Activated CD4-positive, alpha-beta T cell treated with anti-CD3 and anti-CD28 coated beads for 36 hours (primary cell): ENCODE data around the gene SORCS2. TPM values are rescaled to one million over a fixed set of nuclear protein-coding genes. Genes with fewer than 3 reads are reported as not detected.

ENCODE experiments used
- ATAC-seq: fragments of 200-7000 bp; cut with Tn5 transposase; one replicate; pipeline ENCODE4 v1.10.0; 2021; ENCODE audit warnings: mild to moderate bottlenecking, moderate library complexity
- CTCF ChIA-PET: fragments of 350-600 bp; sonication (Branson Sonifier 250); formaldehyde crosslinking; loops from one replicate; lab custom pipeline; 2021; ENCODE audit warnings: antibody characterized with exemption; lab: Charles Lee
- POLR2A ChIA-PET: fragments of 350-600 bp; sonication (Branson Sonifier 250); formaldehyde crosslinking; loops from one replicate; lab custom pipeline; 2021; ENCODE audit warnings: antibody characterized with exemption, inconsistent platforms; lab: Charles Lee
- DNase-seq: peaks from one replicate; pipeline ENCODE4 v3.0.0-alpha.2; 2020
- H3K27ac Mint-ChIP-seq: one replicate; pipeline ENCODE4 v1.8.0; 2021; ENCODE audit warnings: mixed read lengths
- H3K27me3 Mint-ChIP-seq: one replicate; pipeline ENCODE4 v1.8.0; 2021; ENCODE audit warnings: mixed read lengths
- H3K36me3 Mint-ChIP-seq: one replicate; pipeline ENCODE4 v1.8.0; 2021; ENCODE audit warnings: low read depth, mixed read lengths
- H3K4me1 Mint-ChIP-seq: one replicate; pipeline ENCODE4 v1.8.0; 2021; ENCODE audit warnings: mixed read lengths
- H3K4me3 Mint-ChIP-seq: one replicate; pipeline ENCODE4 v1.8.0; 2021; ENCODE audit warnings: mild to moderate bottlenecking, moderate library complexity, mixed read lengths
- H3K9me3 Mint-ChIP-seq: one replicate; pipeline ENCODE4 v1.8.0; 2021; ENCODE audit warnings: low read depth, mixed read lengths
- intact Hi-C, 2 experiments: fragments of 100-400 bp; cut with DNase I in 1 of 2; cut with micrococcal nuclease in 1 of 2; formaldehyde crosslinking; loops; one replicate each; pipeline versions ENCODE4 v1.14.2 to v1.15.1; 2022 to 2024; cut with DNase I, micrococcal nuclease
- total RNA-seq, 2 experiments: library from RNA; stranded (reverse); gene quantifications; one replicate each; pipeline ENCODE4 v1.2.3, GENCODE V29; 2021

The SORCS2 gene
- total RNA-seq, 2 experiments from 2014 or later, result 0.04 TPM; not detected in 1

DNA sequence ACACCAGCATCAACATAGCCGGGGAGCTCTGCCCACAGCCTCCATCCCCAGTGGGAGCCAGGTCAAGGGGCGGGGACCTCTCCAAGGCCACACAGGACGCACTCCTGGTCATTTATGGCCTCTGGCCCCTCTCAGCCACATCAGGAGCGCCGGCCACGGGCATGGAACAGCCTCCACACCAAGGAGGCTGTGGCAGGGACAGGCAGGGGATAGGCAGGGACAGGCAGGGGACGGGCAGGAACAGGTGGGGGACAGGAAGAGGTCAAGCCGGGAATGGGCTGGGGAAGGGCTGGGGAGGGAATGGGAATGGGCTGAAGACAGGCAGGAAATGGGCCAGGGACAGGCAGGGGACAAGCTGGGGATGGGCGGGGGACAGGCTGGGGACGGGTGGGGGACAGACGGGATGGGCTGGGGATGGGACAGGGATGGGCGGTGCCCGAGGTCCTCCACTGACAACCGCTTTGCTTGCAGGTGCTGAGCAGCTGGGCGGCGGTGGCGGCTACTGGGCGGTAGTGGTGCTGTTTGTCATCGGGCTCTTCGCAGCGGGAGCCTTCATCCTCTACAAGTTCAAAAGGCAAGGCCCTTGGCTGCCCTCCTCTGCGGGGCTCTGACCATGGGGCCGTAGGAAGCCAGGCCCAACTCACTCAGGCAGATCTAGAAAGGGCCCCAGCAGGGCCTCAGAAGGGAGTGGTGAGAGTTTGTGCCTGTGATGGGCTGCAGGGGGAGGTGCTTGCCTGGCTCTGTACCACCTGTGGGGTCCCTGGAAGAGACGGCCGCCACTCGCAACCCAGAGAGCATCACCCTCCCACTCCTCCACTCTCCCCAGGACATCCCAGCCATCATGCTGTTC lies 541.7 kb downstream of the SORCS2 start:
- intact Hi-C loops, result no loop called here
- H3K27ac Mint-ChIP-seq, result no peak overlapping the region
- no peaks in the 10 kb centered on the region for H3K36me3 Mint-ChIP-seq
- no peaks in the 10 kb centered on the region for H3K27me3 Mint-ChIP-seq
- no peak overlapping the region for H3K4me3 Mint-ChIP-seq
- ATAC-seq, result no peak
- no peaks in the 10 kb centered on the region for H3K9me3 Mint-ChIP-seq
- ChIA-PET POLR2A (no interaction called here), CTCF (no interaction called here)
- DNase-seq, result no peak
- H3K4me1 Mint-ChIP-seq, result no peaks in the 10 kb centered on the region

DNA sequence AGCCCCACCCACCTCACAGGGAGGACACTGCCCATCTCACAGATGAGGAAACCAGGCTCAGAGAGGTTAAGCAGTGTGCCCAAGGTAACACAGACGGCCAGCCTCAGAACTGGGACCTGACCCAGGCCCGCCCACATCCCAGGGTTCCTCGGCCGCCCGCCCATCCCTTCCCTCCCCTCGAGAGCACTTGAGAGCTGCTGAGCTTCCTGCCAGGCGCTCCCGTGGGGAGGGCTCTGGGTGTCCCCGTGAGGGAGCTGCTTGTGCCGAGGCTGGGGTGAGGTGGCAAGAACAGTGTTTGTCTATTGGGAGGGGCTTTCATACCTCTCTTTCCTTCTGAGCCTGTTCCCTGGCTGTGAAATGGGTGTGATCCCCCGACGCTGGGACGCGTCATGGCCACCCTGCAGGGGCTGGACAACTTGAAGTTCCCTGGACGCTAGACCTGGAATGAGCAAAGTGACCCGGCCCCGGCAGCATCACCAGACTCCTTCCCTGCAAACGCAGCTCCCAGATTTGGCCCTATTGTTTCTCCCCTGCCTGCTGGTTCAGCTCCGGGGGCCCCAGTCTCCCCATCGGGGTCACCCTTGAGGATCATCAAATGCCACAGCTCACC lies 542.4 kb downstream of the SORCS2 start:
- Mint-ChIP-seq H3K36me3 (no peaks in the 10 kb centered on the region), H3K4me3 (no peak overlapping the region), H3K27me3 (no peaks in the 10 kb centered on the region), H3K27ac (no peak overlapping the region), H3K4me1 (no peaks in the 10 kb centered on the region), H3K9me3 (no peaks in the 10 kb centered on the region)
- ATAC-seq, result no peak
- intact Hi-C loops, result no loop called here
- POLR2A ChIA-PET, result no interaction called here
- CTCF ChIA-PET, result no interaction called here
- DNase-seq, result no peak

DNA sequence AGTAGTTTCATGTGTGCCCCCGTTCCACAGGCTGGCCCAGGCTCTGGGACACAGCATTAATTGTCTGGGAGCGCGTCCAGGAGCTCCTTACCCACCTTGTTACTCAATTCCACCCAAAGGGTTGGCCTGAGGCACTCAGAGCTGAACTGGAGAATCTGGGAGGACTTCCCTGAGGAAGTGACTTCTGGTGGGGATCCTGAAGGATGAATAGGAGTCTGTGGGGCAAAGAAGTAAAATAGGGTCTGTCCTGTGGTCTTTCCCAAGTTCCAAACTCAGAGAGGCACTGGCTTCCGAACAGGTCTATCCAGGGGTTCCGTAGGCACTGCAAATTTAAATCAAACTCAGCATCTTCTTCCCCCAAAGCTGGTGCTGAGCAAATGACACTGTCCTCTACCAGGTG lies 543.1 kb downstream of the SORCS2 start:
- POLR2A ChIA-PET, result no interaction called here
- intact Hi-C loops, result no loop called here
- no peak for DNase-seq

DNA sequence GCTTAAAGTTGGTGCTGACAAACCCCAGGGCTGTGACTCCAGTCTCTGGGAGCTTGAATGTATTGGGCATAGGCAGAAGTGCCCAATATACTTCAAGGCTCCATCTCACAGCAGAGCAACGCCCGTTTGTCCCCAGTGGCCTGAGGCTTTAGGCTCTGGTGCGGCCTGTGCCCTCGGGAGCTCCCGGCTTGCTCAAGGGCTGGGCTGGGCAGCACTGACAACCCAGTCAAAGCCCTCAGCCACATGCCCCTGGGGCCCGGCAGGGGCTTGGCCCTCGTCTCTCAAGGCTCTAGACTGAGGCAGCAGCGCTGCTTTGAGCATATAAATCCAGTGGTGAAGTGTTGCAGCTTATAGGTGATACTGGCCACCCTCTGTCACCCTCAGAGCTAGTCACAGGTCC lies 543.6 kb downstream of the SORCS2 start:
- ATAC-seq (no peak), DNase-seq (no peak)
- ChIA-PET CTCF (interaction anchor here (0.7 kb wide), 1 partner anchor 366 kb away, joined by 3 read pairs; no protein-coding TSS in a partner anchor), POLR2A (no interaction called here)
- no peaks in the 10 kb centered on the region for H3K9me3 Mint-ChIP-seq
- no peak overlapping the region for H3K27ac Mint-ChIP-seq
- H3K36me3 Mint-ChIP-seq, result no peaks in the 10 kb centered on the region
- no peak overlapping the region for H3K4me3 Mint-ChIP-seq
- intact Hi-C loops, result no loop called here
- no peaks in the 10 kb centered on the region for H3K4me1 Mint-ChIP-seq
- H3K27me3 Mint-ChIP-seq, result no peaks in the 10 kb centered on the region

More for the DNA sequence above, 543.1 kb downstream of the SORCS2 start:
- ATAC-seq, result no peak
- Mint-ChIP-seq H3K27me3 (no peaks in the 10 kb centered on the region), H3K4me3 (no peak overlapping the region), H3K9me3 (no peaks in the 10 kb centered on the region), H3K27ac (no peak overlapping the region), H3K36me3 (no peaks in the 10 kb centered on the region), H3K4me1 (no peaks in the 10 kb centered on the region)
- CTCF ChIA-PET, result interaction anchor here (0.7 kb wide), 1 partner anchor 367 kb away, joined by 3 read pairs; no protein-coding TSS in a partner anchor

DNA sequence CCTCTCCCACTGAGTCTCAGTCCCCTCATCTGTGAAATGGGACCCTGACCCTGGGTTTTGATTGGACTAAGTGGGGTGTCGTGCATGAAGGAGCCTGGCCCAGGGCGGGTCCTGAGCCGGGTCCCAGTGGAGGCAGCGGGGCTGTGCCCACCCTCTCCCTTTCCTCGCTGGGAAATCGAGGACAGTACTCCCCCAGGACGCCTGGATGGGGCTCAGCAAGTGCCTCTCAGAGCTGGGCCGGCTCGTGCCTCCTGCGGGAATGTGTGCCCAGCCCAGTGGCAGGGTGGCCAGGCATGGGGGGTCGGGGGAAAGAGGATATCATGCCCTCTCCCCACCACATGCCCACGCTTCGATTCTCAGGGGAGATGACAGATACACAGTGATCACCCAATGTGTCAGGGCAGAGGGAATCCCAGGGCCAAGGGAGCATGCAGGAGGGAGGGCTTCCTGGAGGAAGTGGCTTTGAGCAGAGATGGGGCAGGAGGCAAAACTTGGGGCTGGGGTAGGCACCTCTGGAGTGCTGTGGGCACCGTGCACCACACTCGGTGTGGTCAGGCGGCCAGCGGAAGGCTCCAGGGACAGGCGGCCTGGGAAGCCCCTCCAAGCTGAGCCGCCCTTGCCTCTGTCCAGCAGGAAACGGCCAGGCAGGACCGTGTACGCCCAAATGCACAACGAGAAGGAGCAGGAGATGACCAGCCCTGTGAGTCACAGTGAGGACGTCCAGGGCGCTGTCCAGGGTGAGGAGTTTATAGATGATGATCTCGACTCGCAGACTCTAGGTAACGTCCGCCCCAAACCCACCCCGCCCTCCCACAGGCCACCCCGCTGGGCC lies 544.3 kb downstream of the SORCS2 start:
- ChIA-PET POLR2A (no interaction called here), CTCF (no interaction called here)
- Mint-ChIP-seq H3K4me3 (no peak overlapping the region), H3K9me3 (no peaks in the 10 kb centered on the region), H3K27me3 (no peaks in the 10 kb centered on the region), H3K4me1 (no peaks in the 10 kb centered on the region), H3K36me3 (no peaks in the 10 kb centered on the region), H3K27ac (no peak overlapping the region)
- DNase-seq (no peak), ATAC-seq (no peak)
- intact Hi-C loops, result no loop called here

DNA sequence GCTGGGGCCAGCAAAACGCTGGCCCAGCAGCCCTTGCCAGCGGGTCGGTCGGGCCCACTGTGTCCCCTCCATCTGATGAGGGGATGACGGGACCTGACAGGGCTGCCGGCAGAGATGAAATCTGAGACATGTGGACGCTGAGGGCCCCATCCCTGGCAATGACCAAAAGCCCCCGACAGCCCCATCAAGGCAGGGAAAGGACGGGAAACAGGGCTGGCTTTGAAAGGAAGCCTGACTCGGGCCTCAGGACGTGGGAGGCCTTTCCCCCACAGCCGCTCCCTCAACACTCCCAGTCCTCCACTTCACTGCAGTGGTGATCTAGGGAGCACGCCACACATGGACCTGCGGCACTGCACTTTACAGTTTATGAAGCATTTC lies 544.9 kb downstream of the SORCS2 start:
- H3K4me3 Mint-ChIP-seq, result no peak overlapping the region
- H3K9me3 Mint-ChIP-seq, result no peaks in the 10 kb centered on the region
- no peaks in the 10 kb centered on the region for H3K27me3 Mint-ChIP-seq
- intact Hi-C loops, result no loop called here
- H3K36me3 Mint-ChIP-seq, result no peaks in the 10 kb centered on the region
- no peak overlapping the region for H3K27ac Mint-ChIP-seq
- ATAC-seq (no peak), DNase-seq (no peak)
- no peaks in the 10 kb centered on the region for H3K4me1 Mint-ChIP-seq
- ChIA-PET CTCF (no interaction called here), POLR2A (no interaction called here)

DNA sequence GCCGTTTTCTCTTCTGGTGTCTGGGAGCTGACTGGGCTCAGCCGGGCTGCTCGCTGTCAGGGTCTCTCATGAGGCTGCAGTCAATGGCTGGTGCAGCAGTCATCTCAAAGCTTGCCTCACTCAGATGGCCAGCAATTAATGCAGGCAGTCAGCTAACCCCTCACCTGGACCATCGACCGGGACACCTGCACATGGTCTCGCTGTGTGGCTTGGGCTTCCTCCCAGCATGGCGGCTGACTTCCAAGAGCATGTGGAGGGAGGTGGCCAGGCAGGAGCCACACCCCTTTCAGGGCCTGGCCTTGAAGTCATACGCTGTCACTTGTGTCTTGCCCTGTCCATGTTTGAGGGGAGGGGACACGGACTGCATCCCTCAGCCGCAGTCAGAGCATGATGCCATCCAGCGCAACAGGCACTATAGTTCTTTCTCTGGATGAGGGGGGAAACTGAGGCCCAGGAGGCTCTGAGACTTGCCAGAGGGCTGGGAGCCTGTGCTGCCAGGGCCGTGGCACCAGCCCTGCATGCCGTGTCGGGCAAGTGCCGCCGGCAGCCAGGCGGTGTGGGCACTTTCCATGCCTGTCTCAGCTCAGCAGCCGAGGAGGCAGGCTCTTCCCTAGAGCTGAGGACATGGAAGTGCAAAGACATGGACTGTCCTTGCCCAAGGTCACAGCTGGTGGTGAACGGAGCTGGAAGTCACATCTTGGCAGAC lies 545.6 kb downstream of the SORCS2 start:
- Mint-ChIP-seq H3K4me3 (no peak overlapping the region), H3K36me3 (no peaks in the 10 kb centered on the region), H3K27ac (no peak overlapping the region), H3K4me1 (no peaks in the 10 kb centered on the region), H3K27me3 (no peaks in the 10 kb centered on the region), H3K9me3 (no peaks in the 10 kb centered on the region)
- no peak for ATAC-seq
- no peak for DNase-seq
- CTCF ChIA-PET, result no interaction called here
- POLR2A ChIA-PET, result no interaction called here
- intact Hi-C loops, result no loop called here

DNA sequence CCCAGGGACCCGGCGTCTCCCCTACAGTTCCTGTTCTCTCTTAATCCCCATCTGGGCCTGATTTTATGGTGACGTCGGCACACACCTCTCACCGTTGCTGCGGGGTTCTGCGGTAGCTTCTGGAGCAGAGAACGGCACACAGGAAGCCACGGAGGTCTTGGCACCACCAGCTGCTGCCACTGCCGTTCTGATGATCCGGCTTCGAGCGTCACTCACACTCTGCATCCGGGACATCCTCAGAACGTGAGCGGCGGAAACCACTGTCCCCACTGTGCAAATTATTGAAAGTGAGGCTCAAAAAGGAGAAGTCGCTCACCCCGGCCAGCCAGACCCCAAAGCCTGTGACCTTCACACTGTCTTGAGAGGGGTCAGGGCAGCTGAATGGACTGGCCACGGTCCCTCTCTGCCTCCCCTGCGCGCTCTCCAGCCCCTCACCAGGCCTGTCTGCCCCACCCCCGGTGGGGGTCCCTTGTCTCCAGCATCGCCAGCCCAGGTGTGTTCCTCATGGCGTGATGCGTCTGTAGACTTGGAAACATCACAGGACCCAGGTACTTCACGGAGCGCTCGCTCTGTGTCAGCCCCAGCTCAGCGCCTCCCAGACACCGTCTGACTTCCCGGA lies 546.2 kb downstream of the SORCS2 start:
- no peaks in the 10 kb centered on the region for H3K4me1 Mint-ChIP-seq
- H3K36me3 Mint-ChIP-seq, result no peaks in the 10 kb centered on the region
- no peak overlapping the region for H3K27ac Mint-ChIP-seq
- no peak for DNase-seq
- H3K9me3 Mint-ChIP-seq, result no peaks in the 10 kb centered on the region
- no peak for ATAC-seq
- ChIA-PET CTCF (no interaction called here), POLR2A (no interaction called here)
- no peaks in the 10 kb centered on the region for H3K27me3 Mint-ChIP-seq
- no peak overlapping the region for H3K4me3 Mint-ChIP-seq
- intact Hi-C loops, result no loop called here

DNA sequence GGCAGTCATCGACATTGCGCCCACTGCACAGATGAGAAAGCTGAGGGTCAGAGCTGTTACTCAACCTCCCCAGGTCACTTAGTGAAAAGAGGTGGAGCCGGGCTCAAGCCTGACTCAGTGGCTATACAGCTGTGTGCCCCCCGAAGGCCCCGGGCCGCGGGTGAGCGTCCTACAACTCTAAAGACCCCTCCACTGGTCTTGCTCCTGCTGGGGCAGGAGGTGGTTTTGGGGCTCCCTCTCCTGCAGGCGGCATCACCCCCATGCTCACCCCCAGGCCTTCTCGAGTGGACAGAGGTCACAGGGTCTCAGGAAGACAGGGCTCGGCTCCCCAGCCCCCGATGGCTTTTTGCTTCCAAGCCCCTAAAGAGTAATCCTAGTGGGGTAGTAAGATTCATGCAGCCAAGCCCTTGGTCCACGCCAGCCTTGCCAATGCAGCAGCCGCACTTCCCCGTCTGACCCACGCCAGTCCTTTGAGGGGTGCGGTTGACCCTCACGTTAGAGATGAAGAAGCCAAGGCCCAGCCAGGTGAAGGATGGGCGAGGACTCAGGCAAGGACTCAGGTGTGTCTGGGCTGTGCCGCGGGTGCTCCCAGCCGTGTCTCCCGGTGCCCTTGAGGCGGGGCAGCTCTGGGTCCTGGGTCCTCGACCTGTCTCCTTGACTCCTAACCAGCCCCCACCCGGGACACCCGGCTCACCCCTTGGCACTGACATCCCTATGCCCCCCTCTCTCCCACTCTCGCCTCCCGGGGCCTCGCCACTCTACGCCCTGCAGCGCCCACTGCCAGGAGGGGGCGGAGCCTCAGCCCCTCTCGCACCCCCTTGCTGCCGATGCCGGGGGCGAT lies 547.0 kb downstream of the SORCS2 start:
- POLR2A ChIA-PET, result no interaction called here
- H3K27ac Mint-ChIP-seq, result no peak overlapping the region
- peaks cover 3% of the 10 kb centered on the region for H3K4me1 Mint-ChIP-seq
- H3K9me3 Mint-ChIP-seq, result no peaks in the 10 kb centered on the region
- CTCF ChIA-PET, result interaction anchor here (0.6 kb wide), 1 partner anchor 156 kb away, joined by 4 read pairs; no protein-coding TSS in a partner anchor
- no peaks in the 10 kb centered on the region for H3K36me3 Mint-ChIP-seq
- no peaks in the 10 kb centered on the region for H3K27me3 Mint-ChIP-seq
- H3K4me3 Mint-ChIP-seq, result no peak overlapping the region
- intact Hi-C loops, result no loop called here
- no peak for DNase-seq
- ATAC-seq, result no peak
